GM21367 (cell line): ENCODE data around the gene CADM4.

ENCODE experiments used
- ATAC-seq: cut with Tn5 transposase; IDR thresholded peaks from one replicate; pipeline ENCODE4 v1.9.1; 2021; ENCODE audit not compliant: unreplicated experiment

The CADM4 gene

DNA sequence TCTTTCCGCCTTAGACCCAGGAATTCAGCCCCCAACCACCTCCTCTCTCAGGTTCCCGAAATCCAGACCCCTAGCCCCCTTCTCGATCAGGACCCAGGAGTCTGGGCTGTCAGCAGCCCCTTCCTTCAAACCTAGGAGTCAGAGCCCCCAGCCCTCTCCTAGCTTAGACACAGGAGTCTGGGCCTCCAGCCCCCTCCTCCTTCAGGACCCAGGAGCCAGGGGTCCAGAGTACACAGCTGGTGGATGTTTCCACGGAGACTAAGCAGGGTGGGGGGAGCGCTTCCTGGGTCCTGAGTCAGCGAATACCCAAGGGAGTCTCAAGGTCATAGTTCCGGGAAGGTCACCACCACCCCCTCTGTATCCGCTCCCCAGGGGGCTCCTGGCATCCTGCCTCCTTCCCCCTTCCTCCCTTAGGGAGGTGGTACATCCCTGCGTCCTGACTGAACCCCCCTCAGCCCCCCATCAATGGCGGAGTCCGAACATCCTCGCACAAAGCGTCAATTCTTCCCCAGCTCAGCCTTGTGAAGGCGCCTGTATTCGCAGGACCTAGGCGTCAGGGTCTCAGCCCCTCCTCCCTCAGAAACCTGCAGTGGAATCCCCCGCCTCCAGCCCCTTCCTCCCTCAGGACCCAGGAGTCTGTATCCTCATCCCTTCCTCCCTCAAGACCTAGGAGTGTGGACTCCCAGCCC is 4.6 kb downstream of the CADM4 start:
- no peak for ATAC-seq

- no peak for ATAC-seq
These were observed 5.2 kb downstream of the CADM4 start for GRCh38 chr19:43634506-43634871.

GRCh38 chr19:43634068-43634467 is 5.6 kb downstream of the CADM4 start:
- no peak for ATAC-seq

DNA sequence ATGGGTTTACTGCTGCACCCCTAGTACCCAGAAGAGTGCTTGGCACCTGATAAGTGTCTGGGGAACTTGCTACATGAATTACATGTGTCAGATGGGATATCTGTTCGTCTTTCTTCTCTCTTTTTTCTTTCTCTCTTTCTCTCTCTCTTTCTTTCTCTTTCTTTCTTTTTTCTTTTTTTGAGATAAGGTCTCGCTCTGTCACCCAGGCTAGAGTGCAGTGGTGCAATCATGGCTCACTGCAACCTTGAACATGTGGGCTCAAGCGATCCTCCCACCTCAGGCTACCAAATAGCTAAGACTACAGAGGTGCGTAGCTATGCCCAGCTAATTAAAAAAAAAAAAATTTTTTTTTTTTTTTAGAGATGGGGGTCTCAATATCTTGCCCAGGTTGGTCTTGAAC is 6.1 kb downstream of the CADM4 start:
- no peak for ATAC-seq

GRCh38 chr19:43631491-43631890 is 8.2 kb downstream of the CADM4 start:
- ATAC-seq, result no peak

GRCh38 chr19:43628646-43629326 is 10.9 kb downstream of the CADM4 start:
- ATAC-seq, result no peak

DNA sequence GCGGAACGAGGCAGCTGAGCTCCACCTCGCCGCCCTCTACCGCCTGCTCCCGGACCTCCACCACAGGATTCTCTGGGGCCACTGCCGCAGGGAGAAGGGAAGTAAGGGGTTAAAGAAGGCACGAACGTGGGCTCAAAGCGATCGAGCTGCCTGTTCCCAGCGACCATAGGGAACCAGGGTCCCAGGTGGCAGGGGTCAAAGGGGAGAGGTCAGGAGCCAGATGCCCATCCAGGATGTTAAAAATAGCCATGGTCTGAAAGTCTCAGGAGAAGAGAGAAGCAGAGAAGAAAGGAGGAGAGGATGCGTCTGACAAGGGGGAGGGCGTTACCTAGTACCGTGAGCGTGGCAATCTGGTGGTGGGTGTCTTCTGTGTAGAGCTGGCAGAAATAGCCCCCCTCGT is 12.8 kb downstream of the CADM4 start:
- no peak for ATAC-seq

DNA sequence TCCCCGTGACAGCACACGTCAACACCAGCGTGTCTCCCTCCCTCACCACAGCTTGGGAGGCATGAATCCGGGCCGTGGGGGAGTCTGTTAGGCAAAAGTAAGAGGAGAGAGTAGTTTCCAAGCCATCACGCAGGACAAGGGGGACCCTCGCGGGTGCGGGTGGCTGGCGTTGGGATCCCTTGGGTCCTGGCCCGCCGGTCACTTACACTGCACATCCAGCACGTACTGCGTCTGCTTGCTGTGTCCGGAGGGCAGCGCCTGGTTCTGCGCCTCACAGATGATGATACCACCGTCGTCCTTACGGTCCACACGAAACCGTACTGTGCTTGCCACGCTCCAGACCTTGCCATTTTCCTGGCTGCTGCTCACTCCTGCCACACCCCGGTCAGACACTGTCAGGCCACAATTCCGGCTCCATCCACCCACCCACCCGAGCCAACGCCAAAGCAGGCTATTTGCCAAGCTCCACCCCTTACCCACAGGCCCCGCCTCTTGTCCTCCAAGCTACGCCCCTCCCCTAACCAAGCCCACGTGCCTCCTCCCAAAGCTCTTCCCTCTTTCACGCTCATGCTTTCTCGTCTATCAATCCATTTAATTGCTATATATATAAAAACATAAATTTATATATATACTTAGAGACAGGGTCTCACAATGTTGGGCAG is 13.6 kb downstream of the CADM4 start:
- ATAC-seq, result no peak

GRCh38 chr19:43624933-43625332 is 14.7 kb downstream of the CADM4 start:
- no peak for ATAC-seq

DNA sequence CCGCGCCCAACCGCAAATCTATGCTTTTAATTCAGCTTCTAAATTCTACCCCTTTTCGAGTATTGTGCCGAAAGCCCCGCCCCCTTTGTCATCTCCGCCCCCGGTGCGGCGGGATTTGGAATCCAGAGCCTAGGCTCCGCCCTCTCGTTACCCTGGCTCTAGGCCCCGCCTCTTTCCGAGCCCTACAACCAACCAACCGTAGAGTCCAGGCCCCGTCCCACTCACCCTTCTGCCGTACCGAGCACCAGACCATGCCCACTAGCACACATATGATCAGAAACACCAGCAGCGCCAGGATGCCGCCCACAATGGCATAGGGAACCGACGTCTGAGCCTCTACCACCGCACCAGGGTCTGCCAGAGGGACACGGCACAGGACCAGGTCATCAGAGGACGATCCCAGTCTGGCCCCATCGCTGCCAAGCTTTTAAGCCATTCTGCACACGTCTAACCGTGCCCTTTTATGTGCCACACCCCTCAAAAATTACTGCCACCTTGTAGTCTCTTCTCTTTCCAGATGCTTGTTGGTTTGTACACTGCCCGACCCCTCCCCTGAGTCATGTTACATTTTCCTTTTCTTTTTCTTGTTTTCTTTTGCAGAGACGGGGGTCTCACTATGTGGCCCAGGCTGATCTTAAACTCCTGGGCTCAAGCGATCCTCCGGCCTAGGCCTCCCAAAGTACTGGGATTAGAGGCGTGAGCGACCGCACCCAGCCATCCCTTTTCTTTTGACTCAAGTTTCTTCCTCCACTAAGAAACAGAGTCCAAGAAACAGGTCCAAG is 15.6 kb downstream of the CADM4 start:
- ATAC-seq, result no peak

- no peak for ATAC-seq
These were observed 16.7 kb downstream of the CADM4 start for GRCh38 chr19:43622956-43623355.

DNA sequence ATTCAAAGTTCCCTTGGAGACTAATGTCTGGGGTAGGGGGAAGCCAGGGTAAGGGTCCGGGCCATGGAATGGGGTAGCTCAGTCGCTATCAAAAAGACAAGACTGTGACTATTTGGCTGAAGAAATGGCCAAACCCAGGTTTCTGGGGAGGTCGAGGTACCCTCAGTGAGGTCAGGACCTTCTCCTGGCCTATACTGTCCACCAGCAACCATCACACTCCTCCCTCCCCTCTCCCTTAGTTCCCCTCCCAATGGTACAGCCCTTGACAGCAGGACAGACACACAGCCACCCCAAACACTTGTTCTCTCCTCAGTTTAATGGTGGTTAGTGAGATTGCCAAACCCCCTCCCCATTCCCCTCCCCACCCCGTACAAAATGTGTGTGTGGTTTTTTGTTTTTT is 17.6 kb downstream of the CADM4 start:
- ATAC-seq, result no peak

DNA sequence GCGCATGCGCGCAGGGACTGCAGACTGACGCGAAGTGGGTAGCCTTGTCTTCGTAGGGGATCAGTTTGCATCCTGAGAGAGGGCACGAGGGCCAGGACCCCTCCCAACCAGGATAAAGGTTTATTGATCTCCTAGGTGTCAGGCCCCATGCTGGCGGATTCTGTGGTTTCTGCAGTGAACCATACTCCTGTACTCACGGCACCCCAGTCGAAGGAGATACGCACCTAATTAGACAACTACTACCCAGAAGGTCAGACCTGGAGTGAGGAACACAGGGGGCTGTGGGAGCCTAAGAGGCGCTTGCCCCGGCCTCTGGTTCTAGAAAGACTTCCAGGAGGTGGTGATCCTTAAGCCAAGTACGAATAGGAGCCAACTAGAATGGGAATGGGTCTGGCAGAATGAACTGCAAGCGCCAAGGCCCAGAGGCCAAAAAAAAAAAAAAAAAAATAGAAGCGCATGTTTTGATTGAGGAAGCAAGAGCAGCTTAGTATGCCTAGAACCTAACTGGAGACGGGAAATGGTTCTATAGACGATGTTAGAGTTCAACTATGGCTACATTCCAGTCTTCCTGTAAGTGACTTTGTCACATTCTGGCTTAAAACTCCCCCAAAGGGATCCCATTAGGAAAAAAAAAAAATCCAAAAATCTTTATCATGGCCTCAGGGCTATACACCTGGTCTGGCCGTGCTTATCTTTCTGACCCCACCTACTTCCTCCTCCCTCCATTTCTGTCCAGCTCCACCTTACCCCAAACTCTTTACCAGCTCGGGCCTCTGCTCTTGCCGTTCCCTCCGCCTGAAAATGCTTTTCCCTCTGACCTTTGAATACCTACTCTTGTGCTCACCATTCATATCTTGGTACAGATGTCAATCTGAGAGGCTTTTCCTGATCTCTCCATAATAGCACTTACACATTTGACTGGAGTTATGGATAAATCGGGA is 19.3 kb downstream of the CADM4 start:
- ATAC-seq, result no peak

DNA sequence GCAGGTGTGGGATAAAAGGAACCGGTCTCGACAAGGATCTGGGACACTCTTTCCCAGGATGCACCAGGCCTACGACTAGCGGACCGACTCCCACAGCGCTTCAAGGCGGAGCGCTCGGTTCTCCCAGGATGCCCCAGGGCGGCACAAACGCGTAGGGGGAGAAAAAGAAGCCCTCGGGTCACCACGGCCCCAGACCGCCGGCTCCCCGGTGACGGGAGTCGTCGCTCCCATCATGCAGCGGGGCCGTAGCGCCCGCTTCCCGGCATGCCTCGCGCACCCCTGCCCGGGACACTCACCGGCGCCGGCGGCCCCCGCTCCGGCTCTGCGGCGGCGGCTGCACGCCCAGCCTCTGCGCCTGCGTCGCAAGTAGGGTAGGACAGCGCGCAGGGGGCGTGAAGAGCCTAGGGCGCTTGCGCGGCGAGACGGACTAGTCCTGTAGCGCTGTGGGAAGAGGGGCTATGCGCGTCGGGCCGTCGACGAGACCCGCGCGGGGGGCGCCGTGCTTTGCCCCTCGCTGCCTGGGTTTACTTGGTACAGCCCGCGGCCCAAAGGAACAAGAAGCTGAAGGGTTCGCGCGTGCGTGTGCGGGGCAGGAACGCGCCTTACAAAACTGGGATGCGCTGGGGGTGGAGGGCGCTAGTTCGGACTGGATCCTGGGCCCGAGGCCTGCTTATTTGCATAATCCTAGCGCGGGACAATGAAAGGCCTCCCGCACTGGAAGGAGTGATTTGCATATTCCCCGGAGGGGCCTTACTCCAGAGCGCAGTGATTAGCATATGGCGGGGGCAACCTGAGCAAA is 20.2 kb downstream of the CADM4 start, which contains the start of gene ZNF428:
Gene ZNF428 (minus strand): TSS at position 368 of the 799 bp plus-strand sequence. CDS start 5,325 bp downstream, outside the sequence.
- ATAC-seq, result peak; percentile 52

DNA sequence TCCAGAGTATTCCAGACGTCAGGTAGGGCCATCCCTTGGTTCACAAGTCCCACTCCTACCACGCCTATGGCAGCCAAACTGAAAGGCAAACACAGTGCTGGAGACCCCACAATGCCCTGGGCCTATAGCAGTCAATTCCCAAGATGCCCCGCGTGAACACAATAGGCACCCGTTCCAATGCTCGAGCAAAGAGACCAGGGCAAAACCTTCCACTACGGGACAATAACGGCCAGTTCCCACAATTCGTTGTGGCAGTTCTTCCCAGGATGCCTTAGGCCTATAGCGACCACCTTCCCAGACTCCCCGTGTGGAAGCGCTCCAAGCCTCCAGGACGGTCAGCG is 20.8 kb downstream of the CADM4 start:
- ATAC-seq, result peak; percentile 21

DNA sequence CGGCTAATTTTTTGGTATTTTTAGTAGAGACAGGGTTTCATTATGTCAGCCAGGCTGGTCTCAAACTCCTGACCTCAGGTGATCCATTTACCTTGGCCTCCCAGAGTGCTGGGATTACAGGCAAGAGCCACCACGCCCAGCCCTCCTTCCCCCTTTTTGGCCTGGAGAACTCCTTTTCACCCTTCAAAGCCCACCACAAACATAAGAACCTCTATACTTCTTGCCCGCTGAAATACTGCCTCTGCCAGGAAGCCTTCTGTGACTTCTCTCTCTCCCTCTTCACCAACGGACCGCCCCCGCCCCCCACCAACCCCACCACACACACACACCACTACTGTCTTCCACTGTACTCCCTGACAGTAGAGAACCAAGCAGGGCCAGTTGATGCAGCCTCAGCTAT is 22.7 kb downstream of the CADM4 start:
- no peak for ATAC-seq

- no peak for ATAC-seq
These were observed 23.3 kb downstream of the CADM4 start for GRCh38 chr19:43616306-43616705.

- no peak for ATAC-seq
These were observed 27.3 kb downstream of the CADM4 start for GRCh38 chr19:43612374-43612773.

GRCh38 chr19:43611788-43612187 is 27.9 kb downstream of the CADM4 start, which contains the start of gene SRRM5:
Gene SRRM5, plus strand, starts transcription at chr19:43612088. Its CDS starts 34 bp downstream, at chr19:43612122.
- ATAC-seq, result no peak

DNA sequence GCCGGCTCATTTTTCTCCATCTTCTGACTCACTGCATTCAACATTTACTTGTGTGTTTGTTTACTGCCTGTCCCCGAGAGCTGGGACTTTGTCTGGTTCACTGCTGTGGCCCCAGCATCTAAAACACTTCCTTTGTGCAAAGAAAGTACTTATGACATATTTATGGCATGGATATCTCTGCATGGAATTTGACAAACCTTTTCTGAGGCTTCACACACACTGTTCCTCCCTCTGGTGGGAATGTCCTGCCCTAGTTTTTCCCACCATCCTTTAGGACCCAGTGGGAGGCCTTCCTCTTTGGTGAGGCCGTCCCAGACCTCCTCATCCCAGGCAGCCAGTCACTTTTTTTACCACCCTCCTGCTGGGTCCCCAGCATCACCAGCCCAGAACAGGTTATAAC is 29.2 kb downstream of the CADM4 start:
- ATAC-seq, result no peak
